GM10847 (cell line): ENCODE results near the gene ZGPAT.

Experiments
- POLR2A ChIP-seq: IDR thresholded peaks from 2 replicates; pipeline ENCODE4 v1.6.1; 2011; ENCODE audit not compliant: insufficient read length; ENCODE audit errors: extremely low read depth

The ZGPAT gene

GRCh38 chr20:63703471-63703975, 4.3 kb upstream of the ZGPAT start:
- no peak for TF ChIP-seq POLR2A

DNA sequence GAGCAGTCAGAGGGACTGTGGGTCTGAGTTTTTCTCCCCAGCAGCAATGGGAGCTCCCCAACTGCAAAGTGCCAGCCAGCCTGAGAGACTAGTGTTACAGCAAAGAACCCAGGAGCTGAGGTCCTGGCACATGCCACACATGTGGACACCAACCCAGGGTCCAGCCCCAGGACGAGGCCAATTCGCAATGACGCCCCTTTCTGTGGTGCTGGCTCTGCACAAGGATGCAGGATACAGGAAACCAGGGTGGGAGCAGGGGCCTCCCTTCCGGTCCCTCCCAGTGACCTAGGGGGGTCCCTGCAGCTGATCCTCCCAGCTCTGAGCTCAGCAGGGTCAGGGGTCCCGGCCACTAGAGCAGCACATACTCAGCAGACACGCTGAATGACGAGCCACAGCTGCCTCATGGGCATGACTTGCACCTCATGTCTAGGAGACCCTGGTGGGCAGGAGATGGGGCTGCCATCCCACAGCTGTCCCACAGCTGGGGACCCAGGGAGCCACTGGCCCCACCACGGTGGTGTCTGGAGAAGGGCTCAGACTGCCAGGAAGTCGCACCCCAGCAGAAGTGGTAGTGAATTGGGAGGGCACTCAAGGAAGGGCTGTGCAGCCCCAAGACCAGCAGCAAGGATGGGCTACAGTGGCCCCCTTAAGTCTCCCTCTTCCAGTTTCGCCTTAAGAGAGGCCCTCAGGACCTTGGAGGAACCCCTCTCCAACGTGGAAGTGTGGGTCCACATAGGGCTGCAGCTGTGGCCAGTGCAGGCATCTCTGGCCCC, 3.7 kb upstream of the ZGPAT start:
- no peak for TF ChIP-seq POLR2A

- no peak for TF ChIP-seq POLR2A
Observed at GRCh38 chr20:63704749-63705117, 3.1 kb upstream of the ZGPAT start.

DNA sequence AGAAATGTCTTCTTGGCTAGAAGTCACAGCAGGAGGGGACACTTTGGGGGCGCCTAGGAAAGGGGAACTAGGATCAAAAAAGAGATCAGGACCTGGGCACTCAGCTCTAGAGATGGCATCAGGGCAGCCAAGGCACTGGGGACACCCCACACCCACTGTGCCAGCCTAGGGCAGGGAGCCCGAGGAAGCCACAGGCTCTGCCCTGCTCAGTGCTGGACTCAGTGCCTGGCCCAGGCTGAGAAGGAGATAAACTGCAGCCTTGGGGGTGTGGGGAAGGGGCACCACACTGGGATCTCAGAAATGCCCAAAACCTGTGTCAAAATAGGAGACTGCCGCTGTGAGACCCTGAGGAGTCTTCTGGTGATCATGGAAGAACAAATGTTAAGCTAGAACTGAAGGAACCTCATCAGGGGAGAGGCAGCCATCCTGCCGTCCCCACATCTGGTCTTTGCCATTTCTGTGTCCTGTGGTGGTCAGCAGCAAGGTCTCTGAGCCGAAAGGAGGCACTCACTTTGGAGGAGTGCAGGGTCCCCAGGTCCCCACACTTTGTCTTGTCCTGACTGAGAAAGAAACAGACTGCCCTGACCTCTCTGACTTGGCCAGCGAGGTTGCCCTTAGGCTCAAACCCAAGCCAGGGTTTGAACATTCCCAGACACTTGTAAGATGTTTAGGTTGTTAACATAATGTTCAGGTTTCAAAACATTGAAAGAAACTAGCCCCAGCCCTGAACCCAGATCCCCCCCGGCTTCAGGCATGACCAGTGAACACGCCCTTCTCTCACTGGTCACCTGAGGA, 2.4 kb upstream of the ZGPAT start:
- TF ChIP-seq POLR2A = no peak

DNA sequence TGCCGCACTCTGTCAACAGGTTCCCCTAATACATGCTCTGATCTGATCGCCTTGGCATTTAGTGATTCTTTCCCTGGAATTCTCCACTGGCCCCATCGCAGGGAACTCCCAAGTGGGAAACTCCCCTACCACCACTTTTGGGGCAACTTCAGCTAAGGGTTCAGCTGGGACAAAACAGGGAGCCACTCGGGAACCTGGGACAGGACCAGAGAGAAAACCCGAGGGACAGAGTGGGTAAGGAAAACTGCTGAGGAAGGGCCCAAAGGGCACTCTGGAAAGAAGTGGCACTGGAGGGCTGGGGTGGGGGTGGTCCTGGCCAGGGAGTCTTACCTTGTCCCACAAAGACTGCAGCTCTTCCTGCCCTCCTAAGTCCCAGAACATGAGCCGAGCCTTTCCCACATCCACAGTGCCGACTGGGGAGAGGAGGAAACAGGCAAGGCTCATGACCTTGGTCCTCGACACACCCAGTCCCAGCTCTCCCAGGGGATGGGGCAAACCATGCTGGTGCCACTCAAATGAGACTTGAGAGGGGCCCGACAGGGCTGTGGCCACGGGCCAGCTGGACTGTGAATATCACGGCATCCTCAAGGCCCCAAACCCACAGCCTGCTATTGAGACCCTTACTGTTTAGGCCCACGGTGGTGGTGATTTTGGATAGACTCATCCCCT, 1.7 kb upstream of the ZGPAT start:
- no peak for TF ChIP-seq POLR2A

DNA sequence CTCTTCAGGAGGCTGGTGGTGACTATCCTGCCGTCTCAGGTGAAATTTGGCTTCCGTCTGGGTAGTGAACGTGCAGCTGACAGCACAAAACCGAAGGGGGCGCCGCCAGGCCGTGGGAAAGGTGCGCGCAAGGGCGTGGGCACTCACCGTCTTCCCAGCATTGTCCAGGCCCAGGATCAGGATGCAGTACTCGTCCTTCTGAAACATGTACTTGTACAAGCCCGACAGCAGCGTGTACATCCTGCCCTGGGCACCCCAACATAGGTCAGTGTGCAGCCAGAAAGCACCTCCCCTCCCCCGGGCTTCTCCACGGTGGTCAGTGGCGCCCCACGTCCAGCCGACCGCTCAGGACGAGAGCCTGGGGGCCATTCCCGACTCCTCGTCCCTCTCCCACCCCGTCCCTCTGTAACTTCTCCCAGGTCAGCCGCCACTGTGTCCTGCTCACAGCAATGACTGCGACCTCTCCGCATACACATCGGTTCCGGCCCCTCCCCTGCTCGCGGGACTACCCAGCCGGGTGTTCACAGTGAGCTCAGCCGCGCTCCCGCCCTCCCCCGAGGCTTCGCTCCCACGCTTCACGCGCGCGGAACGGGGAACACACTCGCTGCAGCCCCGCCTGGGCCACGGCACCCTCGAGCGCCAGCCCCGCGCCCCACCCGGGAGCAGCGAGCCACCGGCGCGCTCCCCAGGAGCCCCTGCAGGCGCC, 834 bp upstream of the ZGPAT start:
- no peak for TF ChIP-seq POLR2A

DNA sequence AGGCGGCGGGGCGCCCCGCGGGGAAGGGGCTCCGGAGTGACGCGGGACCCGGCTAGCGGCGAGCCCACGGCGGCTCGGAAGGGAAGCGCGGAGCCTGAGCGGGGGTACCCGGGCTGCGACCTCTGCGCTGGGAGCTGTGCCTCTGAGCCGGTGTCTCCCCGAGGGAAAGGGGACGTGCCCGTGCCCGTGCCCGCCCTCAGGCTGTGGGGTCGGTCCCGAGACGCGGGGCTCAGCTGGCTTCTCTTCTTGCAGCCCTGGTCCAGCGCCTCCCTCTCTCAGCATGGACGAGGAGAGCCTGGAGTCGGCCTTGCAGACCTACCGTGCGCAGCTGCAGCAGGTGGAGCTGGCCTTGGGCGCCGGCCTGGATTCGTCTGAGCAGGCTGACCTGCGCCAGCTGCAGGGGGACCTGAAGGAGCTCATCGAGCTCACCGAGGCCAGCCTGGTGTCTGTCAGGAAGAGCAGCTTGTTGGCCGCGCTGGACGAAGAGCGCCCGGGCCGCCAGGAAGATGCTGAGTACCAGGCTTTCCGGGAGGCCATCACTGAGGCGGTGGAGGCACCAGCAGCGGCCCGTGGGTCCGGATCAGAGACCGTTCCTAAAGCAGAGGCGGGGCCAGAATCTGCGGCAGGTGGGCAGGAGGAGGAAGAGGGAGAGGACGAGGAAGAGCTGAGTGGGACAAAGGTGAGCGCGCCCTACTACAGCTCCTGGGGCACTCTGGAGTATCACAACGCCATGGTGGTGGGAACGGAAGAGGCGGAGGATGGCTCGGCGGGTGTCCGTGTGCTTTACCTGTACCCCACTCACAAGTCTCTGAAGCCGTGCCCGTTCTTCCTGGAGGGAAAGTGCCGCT, 686 bp downstream of the ZGPAT start:
- no peak for TF ChIP-seq POLR2A

DNA sequence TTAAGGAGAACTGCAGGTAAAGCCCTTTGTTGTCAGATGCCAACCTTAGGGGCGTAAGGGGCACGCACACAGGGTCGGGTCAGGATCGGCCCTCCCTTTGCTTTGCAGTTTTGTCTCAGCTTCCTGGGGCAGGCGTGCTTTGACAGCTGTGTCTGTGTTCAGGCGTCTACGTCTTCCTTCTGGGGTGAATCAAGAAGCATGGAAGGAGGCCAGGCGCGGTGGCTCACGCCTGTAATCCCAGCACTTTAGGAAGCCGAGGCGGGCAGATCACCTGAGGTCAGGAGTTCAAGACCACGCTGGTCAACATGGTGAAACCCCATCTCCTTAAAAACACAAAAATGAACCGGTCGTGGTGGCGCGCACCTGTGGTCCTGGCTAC, 1.3 kb downstream of the ZGPAT start:
- TF ChIP-seq POLR2A = no peak

- TF ChIP-seq POLR2A = no peak
Observed at GRCh38 chr20:63711085-63711645, 3.3 kb downstream of the ZGPAT start.

GRCh38 chr20:63712191-63712590, 4.4 kb downstream of the ZGPAT start:
- no peak for TF ChIP-seq POLR2A

GRCh38 chr20:63714858-63715257, 7.0 kb downstream of the ZGPAT start:
- no peak for TF ChIP-seq POLR2A

DNA sequence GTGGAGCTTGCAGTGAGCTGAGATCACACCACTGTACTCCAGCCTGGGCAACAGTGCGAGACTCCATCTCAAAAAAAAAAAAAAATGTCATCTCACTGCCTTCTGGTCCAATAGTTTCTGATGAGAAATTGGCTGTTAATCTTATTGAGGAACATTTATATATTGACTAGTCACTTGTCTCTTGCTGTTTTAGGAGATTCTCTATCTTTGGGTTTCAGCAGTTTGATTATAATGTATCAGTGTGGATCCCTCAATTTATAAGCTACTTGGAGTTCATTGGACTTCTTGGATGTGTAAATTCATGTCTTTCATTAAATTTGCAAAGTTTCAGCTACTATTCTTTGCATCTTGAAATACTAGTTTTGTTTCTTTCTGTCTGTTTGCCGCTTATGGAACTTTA, 11.2 kb downstream of the ZGPAT start:
- TF ChIP-seq POLR2A = no peak

DNA sequence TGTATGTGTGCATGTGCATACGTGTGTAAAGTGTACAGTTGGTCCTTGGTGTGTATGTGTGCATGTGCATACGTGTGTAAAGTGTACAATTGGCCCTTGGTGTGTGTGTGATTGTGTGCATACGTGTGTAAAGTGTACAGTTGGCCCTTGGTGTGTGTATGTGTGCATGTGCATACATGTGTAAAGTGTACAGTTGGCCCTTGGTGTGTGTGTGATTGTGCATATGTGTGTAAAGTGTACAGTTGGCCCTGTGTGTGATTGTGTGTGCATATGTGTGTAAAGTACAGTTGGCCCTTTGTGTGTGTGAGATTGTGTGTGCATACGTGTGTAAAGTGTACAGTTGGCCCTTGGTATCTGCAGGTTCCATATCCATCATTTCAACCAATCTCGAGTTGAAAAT, 23.6 kb downstream of the ZGPAT start:
- TF ChIP-seq POLR2A = no peak

- TF ChIP-seq POLR2A = no peak
Observed at GRCh38 chr20:63732118-63733095, 24.6 kb downstream of the ZGPAT start.
